GM12878 (cell line): ENCODE results near the gene RAB7B. TPM values are rescaled to one million over a fixed set of nuclear protein-coding genes. Genes with fewer than 3 reads are reported as not detected.

ENCODE experiments used
- CBX5 ChIP-seq: sonication (generic); IDR thresholded peaks from 2 replicates; pipeline ENCODE4 v1.6.1; 2016; ENCODE audit warnings: low read depth, moderate library complexity, mild to moderate bottlenecking, inconsistent platforms
- CTCF ChIP-seq, 3 experiments: IDR thresholded peaks in 2 of 3; conservative IDR thresholded peaks in 1 of 3; 2 replicates each; pipeline ENCODE4 v1.5.1; 2011; ENCODE audit warnings: low read depth in 3 of 3, low read length in 3 of 3, mild to moderate bottlenecking in 3 of 3, control low read depth in 2 of 3, moderate library complexity in 2 of 3, inconsistent platforms in 1 of 3, mixed read lengths in 1 of 3; ENCODE audit not compliant: control insufficient read depth in 2 of 3, insufficient read depth in 1 of 3; ENCODE audit errors: extremely low read depth in 1 of 3
- EED ChIP-seq: sonication (generic); IDR thresholded peaks from 2 replicates; pipeline ENCODE4 v1.6.1; 2016; ENCODE audit warnings: antibody characterized with exemption, low read depth
- IRF4 ChIP-seq: IDR thresholded peaks from 2 replicates; pipeline ENCODE4 v1.6.1; 2011; ENCODE audit warnings: low read depth, low read length
- NFYA ChIP-seq: IDR thresholded peaks from 2 replicates; pipeline ENCODE4 v1.6.1; 2011; ENCODE audit warnings: low read depth, mild to moderate bottlenecking, low read length, improper control_type of control experiment, borderline replicate concordance
- RB1 ChIP-seq: fragments of 450-650 bp; formaldehyde crosslinking; IDR thresholded peaks from 2 replicates; pipeline ENCODE4 v1.6.1; 2017; ENCODE audit warnings: mild to moderate bottlenecking, borderline replicate concordance
- RCOR1 ChIP-seq: conservative IDR thresholded peaks from 2 replicates; pipeline ENCODE4 v1.6.1; 2012; ENCODE audit warnings: low read depth, low read length, improper control_type of control experiment
- SMC3 ChIP-seq: IDR thresholded peaks from 2 replicates; pipeline ENCODE4 v1.6.1; 2011; ENCODE audit warnings: low read length, improper control_type of control experiment, borderline replicate concordance
- STAT3 ChIP-seq: IDR thresholded peaks from 2 replicates; pipeline ENCODE4 v1.6.1; 2011; ENCODE audit warnings: low read depth, low read length, improper control_type of control experiment
- TBL1XR1 ChIP-seq: IDR thresholded peaks from 2 replicates; pipeline ENCODE4 v1.6.1; 2012; ENCODE audit warnings: low read depth, low read length, improper control_type of control experiment
- YBX1 ChIP-seq: fragments of 450-650 bp; IDR thresholded peaks from 2 replicates; pipeline ENCODE4 v1.6.1; 2016; ENCODE audit warnings: antibody characterized with exemption
- ZNF592 ChIP-seq: fragments of 450-650 bp; IDR thresholded peaks from 2 replicates; pipeline ENCODE4 v1.6.1; 2017; ENCODE audit warnings: mild to moderate bottlenecking, moderate library complexity
- polyA plus RNA-seq, 11 experiments: library from polyadenylated mRNA; depleted of rRNA in 4 of 11; unstranded in 6 of 11; stranded (reverse) in 5 of 11; fragments of >200 nt; fragmentation: Nextera tagmentation in 4 of 11; fragmentation: Illumina TruSeq in 1 of 11; extraction: Ambion mirVana in 4 of 11; extraction: Trizol in 1 of 11; gene quantifications; 1 replicate in 1 of 11; 2 replicates in 10 of 11; pipeline versions ENCODE4 v1.2.1 to v1.2.3, GENCODE V29; 2011 to 2016; ENCODE audit warnings: inconsistent platforms in 2 of 11, missing spikeins in 2 of 11, low read depth in 1 of 11
- total RNA-seq, 4 experiments: library from RNA; depleted of rRNA in 3 of 4; stranded (reverse); fragments of >200 nt in 3 of 4; fragmentation: Illumina TruSeq in 1 of 4; extraction: Trizol in 1 of 4; gene quantifications; 2 replicates each; pipeline versions ENCODE4 v1.2.1 to v1.2.3, GENCODE V29; 2013 to 2021

Gene RAB7B
- total and polyA plus RNA-seq, 10 of the 15 experiments (the other 5 are each of a cell fraction or from before 2014, with no cell fraction given), result 0.09 TPM; not detected in 9

GRCh38 chr1:206030714-206031113 lies 27.5 kb upstream of the RAB7B start (continued):
- TF ChIP-seq SMC3 (peak; percentile 100), EED (peak; percentile 60), CTCF (IDR thresholded peaks at IDR 0.05 in 2 of 3, conservative IDR thresholded peaks at IDR 0.05 in 1 of 3; ENCODE audit: control insufficient read depth in 2 of 3, extremely low read depth in 1 of 3, insufficient read depth in 1 of 3, low read depth in 3 of 3, low read length in 3 of 3) (peak; percentile 85 to 95 (median 95)), ZNF592 (0 out of 2 replicates have a peak, but pooled peaks have one; percentile 26), NFYA (no peak), IRF4 (peak; percentile 76; the same call in 1 of the 2 replicates), YBX1 (no peak), RB1 (peak; percentile 89; the same call in 1 of the 2 replicates), CBX5 (no peak), TBL1XR1 (no peak), STAT3 (0 out of 2 replicates have a peak, but pooled peaks have one; percentile 29), RCOR1 (0 out of 2 replicates have a peak, but pooled peaks have one; percentile 63)
- TF ChIP-seq, all 136 proteins: peak for 17
